ENCODE data around the gene PACRG. TPM values are rescaled to one million over a fixed set of nuclear protein-coding genes. Genes with fewer than 3 reads are reported as not detected.

Gene PACRG
- total and polyA plus RNA-seq, 4 donors, result 0.47 to 3.8 (median 2.4) TPM

GRCh38 chr6:163289447-163289846, 561.7 kb downstream of the PACRG start:
- Histone ChIP-seq H3K4me3 (ENCODE audit: low read depth in 1 of 3, low read length in 3 of 3) (no peak overlapping the region), H3K4me1 (ENCODE audit: control insufficient read depth in 4 of 4, insufficient read depth in 4 of 4, low read length in 3 of 4) (no peaks in the 10 kb centered on the region), H3K9me3 (ENCODE audit: control insufficient read depth in 4 of 4, low read length in 3 of 4) (no peaks in the 10 kb centered on the region), H3K27ac (ENCODE audit: low read depth in 1 of 2, low read length in 2 of 2) (no peak overlapping the region), H3K27me3 (ENCODE audit: control insufficient read depth in 4 of 4, insufficient read depth in 4 of 4, low read length in 3 of 4) (no peaks in the 10 kb centered on the region), H3K9ac (ENCODE audit: low read depth in 1 of 2, low read length in 2 of 2) (no peak overlapping the region), H3K36me3 (ENCODE audit: control insufficient read depth in 4 of 4, insufficient read depth in 3 of 4, low read depth in 1 of 4, low read length in 3 of 4) (no peaks in the 10 kb centered on the region)
- DNase-seq (ENCODE audit: low spot score), result no peak
- 91% methylated on average over 4 of the region's 4 CpGs for WGBS
- TF ChIP-seq, protein P1, sequence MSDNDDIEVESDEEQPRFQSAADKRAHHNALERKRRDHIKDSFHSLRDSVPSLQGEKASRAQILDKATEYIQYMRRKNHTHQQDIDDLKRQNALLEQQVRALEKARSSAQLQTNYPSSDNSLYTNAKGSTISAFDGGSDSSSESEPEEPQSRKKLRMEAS (IDR thresholded peaks at IDR 0.05), result no peak
- TF ChIP-seq, protein P2, sequence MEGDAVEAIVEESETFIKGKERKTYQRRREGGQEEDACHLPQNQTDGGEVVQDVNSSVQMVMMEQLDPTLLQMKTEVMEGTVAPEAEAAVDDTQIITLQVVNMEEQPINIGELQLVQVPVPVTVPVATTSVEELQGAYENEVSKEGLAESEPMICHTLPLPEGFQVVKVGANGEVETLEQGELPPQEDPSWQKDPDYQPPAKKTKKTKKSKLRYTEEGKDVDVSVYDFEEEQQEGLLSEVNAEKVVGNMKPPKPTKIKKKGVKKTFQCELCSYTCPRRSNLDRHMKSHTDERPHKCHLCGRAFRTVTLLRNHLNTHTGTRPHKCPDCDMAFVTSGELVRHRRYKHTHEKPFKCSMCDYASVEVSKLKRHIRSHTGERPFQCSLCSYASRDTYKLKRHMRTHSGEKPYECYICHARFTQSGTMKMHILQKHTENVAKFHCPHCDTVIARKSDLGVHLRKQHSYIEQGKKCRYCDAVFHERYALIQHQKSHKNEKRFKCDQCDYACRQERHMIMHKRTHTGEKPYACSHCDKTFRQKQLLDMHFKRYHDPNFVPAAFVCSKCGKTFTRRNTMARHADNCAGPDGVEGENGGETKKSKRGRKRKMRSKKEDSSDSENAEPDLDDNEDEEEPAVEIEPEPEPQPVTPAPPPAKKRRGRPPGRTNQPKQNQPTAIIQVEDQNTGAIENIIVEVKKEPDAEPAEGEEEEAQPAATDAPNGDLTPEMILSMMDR (IDR thresholded peaks at IDR 0.05; ENCODE audit: low read depth, low read length, missing input control), result no peak
- TF ChIP-seq HNF4A (conservative IDR thresholded peaks at IDR 0.05) (no peak), FOXA1 (IDR thresholded peaks at IDR 0.05) (no peak), NR2F2 (IDR thresholded peaks at IDR 0.05) (no peak), RAD21 (IDR thresholded peaks at IDR 0.05) (no peak), GABPA (IDR thresholded peaks at IDR 0.05 in 1 of 2, conservative IDR thresholded peaks at IDR 0.05 in 1 of 2) (no peak), FOXA2 (IDR thresholded peaks at IDR 0.05) (no peak), YY1 (IDR thresholded peaks at IDR 0.05) (no peak), ATF3 (IDR thresholded peaks at IDR 0.05) (no peak), RXRA (IDR thresholded peaks at IDR 0.05) (no peak), SP1 (IDR thresholded peaks at IDR 0.05) (no peak), JUND (IDR thresholded peaks at IDR 0.05) (no peak), EGR1 (IDR thresholded peaks at IDR 0.05; ENCODE audit: low read depth in 2 of 2) (no peak)
- TF ChIP-seq, protein P3, sequence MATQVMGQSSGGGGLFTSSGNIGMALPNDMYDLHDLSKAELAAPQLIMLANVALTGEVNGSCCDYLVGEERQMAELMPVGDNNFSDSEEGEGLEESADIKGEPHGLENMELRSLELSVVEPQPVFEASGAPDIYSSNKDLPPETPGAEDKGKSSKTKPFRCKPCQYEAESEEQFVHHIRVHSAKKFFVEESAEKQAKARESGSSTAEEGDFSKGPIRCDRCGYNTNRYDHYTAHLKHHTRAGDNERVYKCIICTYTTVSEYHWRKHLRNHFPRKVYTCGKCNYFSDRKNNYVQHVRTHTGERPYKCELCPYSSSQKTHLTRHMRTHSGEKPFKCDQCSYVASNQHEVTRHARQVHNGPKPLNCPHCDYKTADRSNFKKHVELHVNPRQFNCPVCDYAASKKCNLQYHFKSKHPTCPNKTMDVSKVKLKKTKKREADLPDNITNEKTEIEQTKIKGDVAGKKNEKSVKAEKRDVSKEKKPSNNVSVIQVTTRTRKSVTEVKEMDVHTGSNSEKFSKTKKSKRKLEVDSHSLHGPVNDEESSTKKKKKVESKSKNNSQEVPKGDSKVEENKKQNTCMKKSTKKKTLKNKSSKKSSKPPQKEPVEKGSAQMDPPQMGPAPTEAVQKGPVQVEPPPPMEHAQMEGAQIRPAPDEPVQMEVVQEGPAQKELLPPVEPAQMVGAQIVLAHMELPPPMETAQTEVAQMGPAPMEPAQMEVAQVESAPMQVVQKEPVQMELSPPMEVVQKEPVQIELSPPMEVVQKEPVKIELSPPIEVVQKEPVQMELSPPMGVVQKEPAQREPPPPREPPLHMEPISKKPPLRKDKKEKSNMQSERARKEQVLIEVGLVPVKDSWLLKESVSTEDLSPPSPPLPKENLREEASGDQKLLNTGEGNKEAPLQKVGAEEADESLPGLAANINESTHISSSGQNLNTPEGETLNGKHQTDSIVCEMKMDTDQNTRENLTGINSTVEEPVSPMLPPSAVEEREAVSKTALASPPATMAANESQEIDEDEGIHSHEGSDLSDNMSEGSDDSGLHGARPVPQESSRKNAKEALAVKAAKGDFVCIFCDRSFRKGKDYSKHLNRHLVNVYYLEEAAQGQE (IDR thresholded peaks at IDR 0.05), result no peak
- TF ChIP-seq, protein P4, sequence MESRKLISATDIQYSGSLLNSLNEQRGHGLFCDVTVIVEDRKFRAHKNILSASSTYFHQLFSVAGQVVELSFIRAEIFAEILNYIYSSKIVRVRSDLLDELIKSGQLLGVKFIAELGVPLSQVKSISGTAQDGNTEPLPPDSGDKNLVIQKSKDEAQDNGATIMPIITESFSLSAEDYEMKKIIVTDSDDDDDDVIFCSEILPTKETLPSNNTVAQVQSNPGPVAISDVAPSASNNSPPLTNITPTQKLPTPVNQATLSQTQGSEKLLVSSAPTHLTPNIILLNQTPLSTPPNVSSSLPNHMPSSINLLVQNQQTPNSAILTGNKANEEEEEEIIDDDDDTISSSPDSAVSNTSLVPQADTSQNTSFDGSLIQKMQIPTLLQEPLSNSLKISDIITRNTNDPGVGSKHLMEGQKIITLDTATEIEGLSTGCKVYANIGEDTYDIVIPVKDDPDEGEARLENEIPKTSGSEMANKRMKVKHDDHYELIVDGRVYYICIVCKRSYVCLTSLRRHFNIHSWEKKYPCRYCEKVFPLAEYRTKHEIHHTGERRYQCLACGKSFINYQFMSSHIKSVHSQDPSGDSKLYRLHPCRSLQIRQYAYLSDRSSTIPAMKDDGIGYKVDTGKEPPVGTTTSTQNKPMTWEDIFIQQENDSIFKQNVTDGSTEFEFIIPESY (IDR thresholded peaks at IDR 0.05), result no peak
